A204.1 (cell line): ENCODE data around the gene PPP4R4.

Experiments
- FAIRE-seq: peaks from 2 replicates; lab custom pipeline; 2012; peaks lifted over from hg19 to GRCh38; lab: Jason Lieb, UNC

Gene PPP4R4

DNA sequence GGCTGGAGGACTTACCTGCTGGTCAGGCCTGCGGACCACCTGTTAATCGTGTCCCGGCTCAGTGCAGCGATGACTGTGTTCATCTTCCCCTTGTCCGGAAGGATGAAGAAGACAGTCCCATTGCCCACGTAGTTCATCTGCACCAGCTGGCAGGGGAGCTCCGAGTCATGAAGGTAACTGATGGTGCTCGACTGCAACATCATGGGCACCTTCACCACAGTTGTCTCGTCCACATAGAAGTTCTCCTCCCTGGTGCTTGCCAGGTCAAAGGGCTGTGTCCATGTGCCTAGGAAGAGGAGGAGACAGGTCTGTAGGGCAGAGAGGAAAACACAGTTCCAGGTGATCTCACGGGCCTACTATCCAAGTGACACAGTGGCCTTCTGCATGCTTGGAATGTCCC, 135.6 kb downstream of the PPP4R4 start:
- no peak for FAIRE-seq

DNA sequence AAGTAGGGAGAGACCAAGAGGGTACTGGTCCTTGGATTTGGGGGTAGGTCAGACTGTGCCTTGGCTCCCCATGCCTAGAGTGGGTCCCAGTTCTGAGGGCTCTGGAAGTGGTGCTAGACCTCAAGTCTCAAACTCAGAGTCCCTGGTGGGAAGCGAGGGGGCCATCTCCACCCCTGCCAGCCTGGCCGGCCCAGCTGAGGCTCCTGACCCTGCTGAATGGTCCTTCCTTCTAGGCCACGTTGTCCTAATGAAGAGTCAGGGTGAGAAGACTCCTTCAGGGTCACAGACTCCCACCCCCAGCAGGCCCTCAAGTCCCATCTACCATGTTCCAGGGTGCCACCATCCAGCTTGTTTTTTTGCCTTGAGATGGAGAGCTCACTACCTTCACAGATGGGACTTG, 136.1 kb downstream of the PPP4R4 start:
- FAIRE-seq: no peak

DNA sequence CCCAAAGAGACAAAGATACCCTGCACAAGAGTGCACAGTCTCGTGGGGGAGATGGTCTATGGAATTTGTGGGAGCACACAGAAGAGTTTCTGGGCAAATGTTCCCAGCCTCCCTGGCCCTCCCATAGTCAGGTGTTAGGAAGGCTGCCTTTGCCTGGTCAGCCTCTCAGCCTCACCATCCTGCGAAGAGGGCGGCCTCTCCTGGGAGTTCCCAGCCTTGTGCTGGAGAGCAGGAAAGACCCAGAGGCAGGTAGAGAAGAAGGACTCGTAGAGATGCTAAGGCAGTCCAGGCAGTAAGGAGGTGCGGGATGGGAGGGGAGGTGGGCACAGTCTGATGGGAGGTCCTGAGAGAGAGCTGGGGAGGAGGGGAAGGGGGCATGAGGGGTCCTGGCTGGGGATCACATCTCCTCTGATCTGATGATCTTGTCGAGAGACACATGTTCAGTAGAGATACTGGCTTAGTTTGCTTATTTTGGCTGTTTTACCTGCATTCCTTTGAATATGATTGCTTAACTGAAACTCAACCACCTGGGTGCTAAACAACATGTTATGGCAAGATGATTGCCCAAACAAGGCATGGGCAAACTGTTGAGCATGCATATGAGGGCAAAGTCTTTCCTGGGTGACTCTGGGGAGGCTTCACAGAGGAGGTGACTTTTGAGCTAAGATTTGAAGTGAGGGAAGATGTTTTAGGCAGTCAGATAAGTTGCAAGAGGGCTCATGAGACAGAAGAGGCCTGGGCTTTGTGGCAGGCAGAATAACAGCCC, 138.5 kb downstream of the PPP4R4 start:
- FAIRE-seq: no peak

DNA sequence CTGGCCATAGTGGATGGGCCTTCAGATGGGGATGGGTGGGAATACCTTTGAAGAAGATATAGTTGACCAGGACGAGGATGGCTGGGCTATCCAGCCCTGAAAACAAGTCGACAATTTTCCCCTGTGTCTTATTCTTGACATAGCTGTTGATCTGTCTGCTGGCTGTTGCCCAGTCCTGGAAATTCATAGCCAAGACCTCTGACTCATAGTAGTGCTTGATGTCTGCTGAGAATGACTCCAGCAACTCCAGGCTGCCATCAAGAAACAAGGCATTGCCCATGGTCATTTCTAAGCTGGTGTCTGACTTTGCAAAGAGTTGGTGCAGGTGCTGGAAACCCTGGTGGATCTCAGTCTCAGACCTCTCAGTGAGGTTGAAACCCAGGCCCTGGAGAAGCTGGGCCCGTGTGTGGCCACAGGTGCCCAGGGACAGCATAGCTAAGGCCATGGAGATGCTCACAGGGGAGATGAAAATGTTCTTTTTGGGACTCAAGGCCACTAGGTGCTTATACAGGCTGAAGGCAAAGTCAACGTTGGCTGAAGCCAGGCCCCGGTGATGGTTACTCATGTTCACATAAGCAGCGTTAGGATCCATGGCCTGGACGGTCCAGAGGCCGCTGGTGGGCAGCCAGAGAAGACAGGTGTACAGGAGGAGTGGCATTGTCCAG, 140.0 kb downstream of the PPP4R4 start:
- FAIRE-seq: no peak

DNA sequence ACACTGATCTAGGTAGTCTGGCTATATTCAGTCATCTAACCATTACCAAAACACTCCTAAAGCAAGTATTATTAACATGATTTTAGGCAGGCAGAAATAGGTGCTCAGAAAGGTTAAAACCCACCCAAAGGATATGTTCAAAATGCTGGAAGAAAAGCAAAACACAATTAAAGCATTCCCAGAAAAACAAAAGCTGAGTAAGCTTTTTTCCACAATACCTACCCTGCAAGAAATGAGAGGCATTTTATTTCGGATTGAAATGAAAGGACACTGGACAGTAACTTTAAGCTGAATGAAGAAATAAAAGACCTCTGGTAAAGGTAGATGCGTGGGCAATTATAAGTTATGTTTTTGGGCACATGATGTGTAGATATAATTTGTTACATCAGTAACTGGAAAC, 140.8 kb downstream of the PPP4R4 start:
- FAIRE-seq: no peak

DNA sequence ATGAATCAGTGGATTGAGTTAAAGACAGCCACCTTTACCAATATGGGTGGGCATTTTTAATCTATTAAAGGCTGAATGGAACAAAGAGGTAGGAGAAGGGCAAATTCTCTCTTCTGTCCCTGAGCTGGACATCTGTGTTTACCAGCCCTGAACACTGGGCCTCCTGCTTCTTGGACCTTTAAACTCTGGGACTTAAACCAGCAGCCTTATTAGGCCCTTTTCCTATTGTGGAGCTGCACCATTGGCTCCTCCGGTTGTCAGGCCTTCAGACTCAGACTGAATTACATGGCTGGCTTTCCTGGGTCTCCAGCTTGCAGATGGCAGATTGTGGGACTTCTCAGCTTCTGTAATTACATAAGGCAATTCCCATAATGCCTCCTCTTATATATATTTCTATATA, 142.6 kb downstream of the PPP4R4 start:
- no peak for FAIRE-seq

DNA sequence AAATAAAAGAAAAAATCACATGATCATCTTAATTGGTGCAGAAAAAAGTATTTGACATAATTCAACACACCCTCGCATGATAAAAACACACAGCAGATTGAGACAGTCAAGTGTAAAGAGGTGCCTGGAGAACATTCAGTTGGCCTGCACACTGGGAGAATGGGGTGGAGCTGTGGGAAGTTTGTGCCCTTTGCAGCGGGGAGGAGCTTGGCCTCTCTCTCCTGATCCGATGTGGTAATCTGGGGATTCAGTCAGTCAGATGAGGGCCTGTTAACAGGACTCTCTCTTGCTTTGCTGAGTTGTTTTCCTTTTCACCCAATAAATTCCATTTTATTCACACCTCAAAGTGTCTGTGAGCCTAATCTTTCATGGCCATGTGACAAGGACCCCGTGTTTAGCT, 143.1 kb downstream of the PPP4R4 start:
- no peak for FAIRE-seq

DNA sequence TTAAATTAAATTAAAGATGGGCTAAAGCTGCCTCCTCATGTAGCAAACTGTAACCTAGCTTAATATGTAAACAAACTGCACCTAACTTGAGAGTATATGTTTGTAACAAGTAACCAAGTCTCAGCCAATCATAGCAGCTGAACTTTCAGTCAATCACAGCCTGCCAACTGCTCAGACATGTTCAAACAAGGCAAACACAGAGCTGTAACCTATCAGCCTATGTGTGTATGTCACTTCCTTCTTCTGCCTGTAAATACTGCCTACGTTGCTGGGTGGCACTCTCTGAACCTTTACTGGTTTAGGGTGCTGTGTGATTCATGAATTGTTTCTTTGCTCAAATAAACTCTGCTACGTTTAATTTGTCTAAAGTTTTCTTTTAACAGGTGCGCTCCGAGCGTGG, 146.1 kb downstream of the PPP4R4 start:
- FAIRE-seq: no peak

DNA sequence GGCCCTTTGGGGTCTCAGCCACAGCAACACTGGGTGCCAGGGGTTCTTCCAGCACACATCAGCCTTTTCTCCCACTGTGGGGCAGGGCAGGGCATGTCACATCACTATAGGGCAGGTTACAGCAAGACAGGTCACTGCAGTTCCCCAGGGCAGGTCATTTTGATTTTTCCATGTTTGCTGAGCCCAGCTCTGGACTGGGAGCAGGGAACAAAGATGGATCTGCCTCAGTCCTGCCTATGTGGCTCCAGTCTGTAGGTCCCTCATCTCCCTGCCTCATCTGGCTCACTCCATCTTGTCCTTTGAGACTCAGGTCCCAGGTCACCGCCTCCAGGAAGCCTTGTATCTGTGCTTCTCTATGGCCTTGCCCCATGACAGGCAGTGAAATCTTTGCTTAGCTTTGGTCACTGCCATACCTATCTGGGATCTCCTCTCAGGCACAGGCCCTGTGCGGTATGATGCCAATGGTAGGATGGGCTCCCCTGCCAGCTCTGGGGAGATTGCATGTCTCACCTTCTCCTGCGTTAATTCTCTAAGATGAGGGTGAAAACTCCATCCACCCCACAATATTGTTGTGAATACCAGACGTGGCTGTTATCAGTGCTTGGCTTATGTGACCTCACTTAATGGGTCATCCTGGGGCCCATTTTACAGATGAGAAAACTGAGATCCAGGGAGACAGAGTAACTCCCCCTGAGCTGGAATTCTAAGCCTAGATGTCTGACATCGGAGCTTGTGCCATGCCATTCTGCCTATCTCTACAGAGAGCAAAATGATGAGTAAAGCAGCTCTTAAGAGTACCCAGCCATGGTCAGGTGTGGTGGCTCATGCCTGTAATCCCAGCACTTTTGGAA, 147.5 kb downstream of the PPP4R4 start:
- no peak for FAIRE-seq

DNA sequence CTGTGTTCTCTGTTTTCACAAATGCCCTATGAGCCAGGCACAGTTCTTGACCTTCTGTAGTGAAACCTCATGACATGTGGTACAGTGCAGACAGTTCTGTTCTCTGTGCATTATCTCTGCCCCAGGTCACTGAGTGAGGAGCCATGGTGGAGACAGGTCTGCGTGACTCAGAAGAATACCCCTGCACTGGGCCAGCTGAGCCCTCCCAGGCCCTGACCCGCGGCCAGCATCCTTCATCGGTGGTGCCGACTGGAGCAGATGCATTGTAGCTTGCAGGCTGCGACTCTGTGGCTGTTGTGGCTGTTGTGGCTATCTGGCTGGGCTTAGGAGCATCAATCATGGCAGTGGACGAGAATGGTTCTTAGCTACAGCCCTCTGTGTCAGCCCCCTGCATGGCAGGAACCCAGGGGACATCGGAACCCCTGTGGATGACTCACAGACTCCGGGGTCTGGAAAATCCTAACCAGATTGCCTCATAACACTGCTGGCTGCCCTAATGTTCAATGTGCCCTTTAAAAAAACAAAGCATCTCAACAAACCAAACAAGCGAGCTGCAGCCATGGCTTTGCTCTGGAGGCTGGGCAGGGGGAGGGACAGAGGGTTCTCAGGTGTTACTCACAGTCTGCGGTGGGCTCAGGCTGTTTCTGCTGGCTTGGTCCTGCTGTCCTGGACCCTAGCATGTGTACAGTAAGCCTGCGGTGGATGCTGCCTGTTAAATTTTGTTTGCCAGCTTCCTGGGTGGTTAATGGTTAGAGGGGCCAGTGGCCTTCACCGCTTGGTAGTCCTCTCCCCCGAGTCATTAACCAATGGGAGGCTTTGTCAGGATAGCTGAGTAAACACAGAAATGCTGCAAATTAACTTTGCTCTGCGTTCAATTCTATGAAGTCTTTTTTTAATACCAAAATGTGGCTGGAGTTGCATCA, 148.8 kb downstream of the PPP4R4 start, which contains the start of gene SERPINA6:
SERPINA6 (minus strand) TSS at position 689 of the 923 bp plus-strand sequence. CDS start 8,688 bp downstream, outside the sequence.
- FAIRE-seq: no peak

DNA sequence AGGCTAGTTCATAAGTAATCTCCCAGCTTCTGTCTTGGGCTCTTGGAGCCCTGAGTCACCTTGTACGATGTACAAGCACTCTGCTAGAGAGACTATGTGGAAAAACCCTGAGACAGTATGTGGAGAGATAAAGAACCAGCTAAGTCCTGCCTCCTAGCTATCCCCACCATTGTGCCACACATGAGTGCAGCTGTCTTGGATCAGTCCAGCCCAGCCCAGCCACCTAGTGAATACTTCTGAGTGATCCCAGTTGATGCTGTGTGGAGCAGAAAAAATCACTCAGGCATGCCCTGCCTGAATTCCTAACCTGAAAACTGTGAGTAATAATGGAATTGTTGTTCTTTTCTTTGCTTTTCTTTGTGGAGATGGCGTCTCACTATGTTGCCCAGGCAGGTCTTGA, 154.1 kb downstream of the PPP4R4 start:
- no peak for FAIRE-seq
